ENCODE measurements around the gene SDE2.
A peak's percentile ranks its signal among the peaks of the same experiment; 100 is the strongest.
"Not testable (repeated sequence)": the region's sequence is repeated elsewhere in the genome, so short reads cannot be mapped to it uniquely, and the experiment has no call there.

Gene SDE2

DNA sequence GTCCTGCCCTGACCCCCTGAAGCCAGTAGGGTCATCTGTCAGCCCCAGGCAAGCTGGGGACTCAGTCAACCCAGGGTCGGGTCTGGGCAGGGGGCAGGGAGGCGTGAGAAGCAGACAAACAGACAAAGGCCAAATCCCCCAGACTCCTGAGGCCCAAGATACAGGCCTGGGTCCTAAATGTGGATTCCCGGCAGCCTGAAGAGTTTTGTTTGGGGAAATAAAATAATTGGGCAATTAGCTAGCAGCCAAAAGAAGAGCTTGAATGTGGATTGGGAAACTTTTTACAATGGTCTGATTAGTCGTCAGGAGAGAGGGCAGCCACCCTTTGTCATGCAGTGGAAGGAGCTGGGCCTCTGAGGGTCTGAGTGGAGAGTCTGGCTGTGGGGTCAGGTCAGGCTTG is 53.6 kb downstream of the SDE2 start:
- Mint-ChIP-seq H3K27ac (peak overlapping the region in 1 of 2 donors; percentile 66), H3K27me3 (peaks cover 7% of the 10 kb centered on the region), H3K4me1 (peaks cover 15% of the 10 kb centered on the region), H3K9me3 (no peaks in the 10 kb centered on the region), H3K4me3 (peak overlapping the region in 1 of 2 donors; percentile 29)
- DNase-seq (no peak), ATAC-seq (no peak)

DNA sequence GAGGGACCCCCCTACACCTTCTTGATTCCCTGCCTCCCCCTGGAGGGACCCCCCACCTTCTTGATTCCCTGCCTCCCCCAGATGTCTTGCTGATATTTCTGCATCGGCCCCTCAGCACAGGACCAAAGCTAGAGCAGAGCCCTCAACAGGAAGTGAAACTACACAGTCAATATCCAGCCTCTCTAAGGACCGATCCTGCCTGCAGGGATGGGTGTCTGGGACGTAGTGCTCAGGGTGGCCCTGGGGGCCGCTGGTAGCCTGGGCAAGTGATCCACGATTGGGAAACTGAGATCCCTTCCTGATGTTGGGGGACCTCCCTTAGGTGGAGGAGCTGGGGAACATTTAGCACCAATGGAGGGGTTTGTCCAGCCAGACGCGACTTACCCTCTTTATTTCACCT is 54.2 kb downstream of the SDE2 start:
- DNase-seq (no peak), ATAC-seq (peak; percentile 74)
- Mint-ChIP-seq H3K4me1 (peaks cover 15% of the 10 kb centered on the region), H3K4me3 (peak overlapping the region in 1 of 2 donors; percentile 63), H3K27ac (peak overlapping the region in 1 of 2 donors; percentile 95), H3K9me3 (no peaks in the 10 kb centered on the region), H3K27me3 (peaks cover 7% of the 10 kb centered on the region)

- H3K27ac Mint-ChIP-seq, result peak overlapping the region in 1 of 2 donors; percentile 95
- H3K9me3 Mint-ChIP-seq, result no peaks in the 10 kb centered on the region
- DNase-seq (no peak), ATAC-seq (no peak)
- H3K4me1 Mint-ChIP-seq, result peaks cover 15% of the 10 kb centered on the region
- H3K4me3 Mint-ChIP-seq, result peak overlapping the region in 1 of 2 donors; percentile 63
- peaks cover 7% of the 10 kb centered on the region for H3K27me3 Mint-ChIP-seq
Observed at GRCh38 chr1:225944387-225944786, 54.8 kb downstream of the SDE2 start.

DNA sequence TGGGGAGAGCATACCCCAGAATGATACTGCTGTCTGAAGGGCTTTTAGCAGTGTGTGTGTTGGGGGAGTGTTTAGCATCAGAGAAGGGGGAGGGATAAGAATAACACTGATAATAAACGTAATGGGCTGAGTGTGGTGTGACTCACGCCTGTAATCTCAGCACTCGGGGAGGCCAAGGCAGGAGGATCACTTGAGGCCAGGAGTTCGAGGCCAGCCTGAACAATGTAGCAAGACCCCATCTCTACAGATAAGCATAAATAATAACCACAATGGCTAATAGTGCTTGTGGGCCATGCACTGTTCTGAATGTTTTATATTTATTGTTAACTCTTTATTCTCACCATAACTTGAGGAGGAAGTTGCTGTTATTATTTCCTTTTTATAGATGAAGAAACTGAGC is 55.6 kb downstream of the SDE2 start:
- H3K27ac Mint-ChIP-seq, result no peak overlapping the region
- DNase-seq (no peak), ATAC-seq (no peak)
- no peaks in the 10 kb centered on the region for H3K9me3 Mint-ChIP-seq
- peaks cover 7% of the 10 kb centered on the region for H3K27me3 Mint-ChIP-seq
- H3K4me1 Mint-ChIP-seq, result peaks cover 15% of the 10 kb centered on the region
- H3K4me3 Mint-ChIP-seq, result no peak overlapping the region

DNA sequence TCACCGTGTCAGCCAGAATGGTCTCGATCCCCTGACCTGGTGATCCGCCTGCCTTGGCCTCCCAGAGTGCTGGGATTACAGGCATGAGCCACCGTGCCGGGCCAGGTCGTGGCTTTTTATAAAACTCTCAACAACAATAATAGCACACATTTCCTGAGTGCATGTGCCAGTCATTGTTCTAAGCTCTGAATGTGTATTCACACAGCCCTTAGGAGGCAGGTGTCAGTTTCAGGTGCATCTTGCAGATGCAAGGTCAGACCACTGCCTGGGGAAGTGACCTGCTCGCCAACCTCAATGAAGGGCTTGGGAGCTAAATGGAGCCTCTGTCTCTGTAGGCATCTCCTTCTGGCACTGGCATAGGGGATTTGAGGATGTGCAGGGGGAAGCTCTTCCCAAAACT is 56.6 kb downstream of the SDE2 start:
- H3K4me1 Mint-ChIP-seq, result peaks cover 15% of the 10 kb centered on the region
- no peaks in the 10 kb centered on the region for H3K9me3 Mint-ChIP-seq
- ATAC-seq, result no peak
- no peak overlapping the region for H3K27ac Mint-ChIP-seq
- peaks cover 7% of the 10 kb centered on the region for H3K27me3 Mint-ChIP-seq
- no peak overlapping the region for H3K4me3 Mint-ChIP-seq
- no peak for DNase-seq

GRCh38 chr1:225941942-225942222 is 57.3 kb downstream of the SDE2 start:
- no peaks in the 10 kb centered on the region for H3K9me3 Mint-ChIP-seq
- peaks cover 7% of the 10 kb centered on the region for H3K27me3 Mint-ChIP-seq
- DNase-seq, result no peak
- H3K4me1 Mint-ChIP-seq, result peaks cover 15% of the 10 kb centered on the region
- no peak overlapping the region for H3K4me3 Mint-ChIP-seq
- ATAC-seq, result no peak
- no peak overlapping the region for H3K27ac Mint-ChIP-seq

DNA sequence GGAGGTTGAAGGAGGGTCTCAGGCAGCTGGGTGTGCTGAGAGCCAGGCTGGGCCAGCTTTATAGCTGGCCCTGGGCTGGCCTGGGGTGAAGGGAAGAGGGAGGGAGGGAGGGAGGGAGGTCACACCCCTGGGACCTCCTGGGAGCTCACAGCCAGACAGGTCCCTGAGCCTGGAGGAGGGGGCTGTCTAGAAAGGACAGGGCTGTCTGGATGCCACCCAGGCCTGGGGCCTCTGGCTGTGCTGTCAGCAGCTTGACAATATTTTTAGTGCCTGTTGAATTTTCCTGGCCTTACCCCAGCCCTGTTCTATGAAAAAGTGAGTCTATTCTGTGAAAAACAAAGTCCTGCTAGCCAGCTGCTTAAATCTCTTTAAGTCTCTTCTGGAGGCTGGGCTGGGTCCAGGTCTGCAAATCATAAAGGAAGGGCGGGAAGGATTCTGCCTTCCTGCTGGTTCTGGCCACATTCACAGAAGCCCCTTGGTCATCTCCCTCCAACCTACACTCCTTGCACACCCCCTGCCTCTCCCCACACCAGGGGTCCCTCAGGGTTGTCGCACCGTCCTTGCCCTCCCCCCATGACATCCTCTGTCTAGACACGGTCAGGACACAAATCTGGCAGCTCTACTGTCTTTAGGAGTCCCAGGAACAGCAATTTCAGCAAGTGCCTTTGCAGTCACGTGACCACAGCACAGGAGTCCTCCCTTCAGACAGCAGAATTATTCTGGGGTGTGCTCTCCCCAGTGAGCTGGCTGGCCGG is 57.8 kb downstream of the SDE2 start, which contains the start of gene LEFTY2:
Gene LEFTY2, minus strand, starts transcription at position 34 of the 755 bp plus-strand sequence. CDS start 80 bp downstream, outside the sequence.
- H3K4me3 Mint-ChIP-seq, result no peak within 1 kb of the TSS
- no peaks in the 10 kb centered on the region for H3K9me3 Mint-ChIP-seq
- H3K4me1 Mint-ChIP-seq, result peaks cover 15% of the 10 kb centered on the region
- ATAC-seq, result no peak
- no peak for DNase-seq
- peaks cover 7% of the 10 kb centered on the region for H3K27me3 Mint-ChIP-seq
- no peak within 1 kb of the TSS for H3K27ac Mint-ChIP-seq

- Mint-ChIP-seq H3K9me3 (no peaks in the 10 kb centered on the region), H3K27me3 (peaks cover 7% of the 10 kb centered on the region), H3K4me3 (no peak overlapping the region), H3K27ac (no peak overlapping the region), H3K4me1 (peaks cover 14% of the 10 kb centered on the region)
- ATAC-seq (peak; percentile 41), DNase-seq (no peak)
Observed at GRCh38 chr1:225940385-225941151, 58.6 kb downstream of the SDE2 start.

DNA sequence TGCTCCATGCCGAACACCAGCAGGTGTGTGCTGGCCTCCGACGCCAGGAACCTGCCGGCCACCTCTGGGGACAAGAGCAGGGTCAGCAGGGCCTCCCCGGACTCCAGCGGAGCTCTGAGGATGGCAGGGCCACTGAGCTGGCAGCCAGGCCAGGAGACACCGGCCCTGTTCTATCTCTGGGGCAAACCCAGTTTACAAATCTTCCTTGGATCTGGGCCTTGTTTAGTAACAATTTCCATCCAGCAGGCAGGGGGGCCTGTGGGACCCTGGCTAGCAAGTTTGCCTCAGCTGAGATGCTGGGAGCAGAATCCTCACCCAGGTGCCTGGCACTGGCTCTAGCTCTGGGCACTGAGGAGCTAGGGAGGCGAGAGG is 59.2 kb downstream of the SDE2 start:
- H3K9me3 Mint-ChIP-seq, H3K4me1 Mint-ChIP-seq, H3K4me3 Mint-ChIP-seq, H3K27ac Mint-ChIP-seq, H3K27me3 Mint-ChIP-seq, DNase-seq, ATAC-seq: not testable (repeated sequence)

DNA sequence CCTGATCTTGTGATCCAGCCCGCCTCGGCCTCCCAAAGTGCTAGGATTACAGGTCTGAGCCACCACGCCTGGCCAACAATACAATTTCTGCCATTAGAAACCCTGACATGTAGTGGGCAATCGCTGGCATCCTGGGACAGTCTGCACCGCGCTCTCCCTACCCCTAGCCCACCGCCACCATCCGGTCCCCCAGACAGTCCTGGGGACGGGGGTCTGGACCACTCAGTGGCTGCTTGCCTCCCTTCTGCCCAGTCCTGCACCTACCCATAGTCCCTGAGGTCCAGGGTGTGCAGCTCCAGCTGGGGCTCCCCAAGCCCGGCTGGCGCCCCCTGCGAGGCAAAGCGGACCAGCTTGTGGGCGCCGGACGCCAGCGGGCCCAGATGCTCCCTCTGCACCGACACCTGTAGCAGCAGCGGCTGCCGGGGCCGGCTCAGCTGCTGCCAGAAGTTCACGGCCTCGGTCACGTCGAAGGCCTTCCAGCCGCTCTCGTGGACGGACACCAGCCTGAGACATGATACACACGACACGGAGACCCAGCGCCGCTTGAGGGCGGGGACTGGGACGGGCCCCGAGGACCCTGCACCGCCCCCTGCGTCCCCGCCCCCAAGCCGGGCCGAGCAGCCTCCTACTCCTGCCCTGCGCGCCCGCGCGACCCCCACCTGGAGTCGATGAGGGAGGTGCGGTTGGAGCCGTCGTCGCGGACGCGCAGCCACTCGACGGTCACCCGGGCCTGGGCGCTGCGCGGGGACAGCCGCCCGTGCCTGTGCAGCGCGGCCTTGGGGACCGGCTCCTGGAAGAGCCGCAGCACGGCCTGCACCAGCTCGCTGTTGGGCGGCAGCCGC is 59.8 kb downstream of the SDE2 start:
- not testable (repeated sequence) for H3K9me3 Mint-ChIP-seq, H3K4me1 Mint-ChIP-seq, H3K4me3 Mint-ChIP-seq, DNase-seq, H3K27ac Mint-ChIP-seq, H3K27me3 Mint-ChIP-seq
- peak; percentile 55 for ATAC-seq

GRCh38 chr1:225937048-225937968 is 61.8 kb downstream of the SDE2 start:
- no peaks in the 10 kb centered on the region for H3K4me1 Mint-ChIP-seq
- no peak overlapping the region for H3K4me3 Mint-ChIP-seq
- H3K27ac Mint-ChIP-seq, result no peak overlapping the region
- ATAC-seq, result no peak
- no peaks in the 10 kb centered on the region for H3K9me3 Mint-ChIP-seq
- peaks cover 7% of the 10 kb centered on the region for H3K27me3 Mint-ChIP-seq
- DNase-seq, result no peak

- H3K9me3 Mint-ChIP-seq, result no peaks in the 10 kb centered on the region
- H3K27ac Mint-ChIP-seq, result no peak overlapping the region
- no peaks in the 10 kb centered on the region for H3K4me1 Mint-ChIP-seq
- ATAC-seq (no peak), DNase-seq (no peak)
- H3K4me3 Mint-ChIP-seq, result no peak overlapping the region
- H3K27me3 Mint-ChIP-seq, result peaks cover 7% of the 10 kb centered on the region
Observed at GRCh38 chr1:225936523-225936922, 62.6 kb downstream of the SDE2 start.

DNA sequence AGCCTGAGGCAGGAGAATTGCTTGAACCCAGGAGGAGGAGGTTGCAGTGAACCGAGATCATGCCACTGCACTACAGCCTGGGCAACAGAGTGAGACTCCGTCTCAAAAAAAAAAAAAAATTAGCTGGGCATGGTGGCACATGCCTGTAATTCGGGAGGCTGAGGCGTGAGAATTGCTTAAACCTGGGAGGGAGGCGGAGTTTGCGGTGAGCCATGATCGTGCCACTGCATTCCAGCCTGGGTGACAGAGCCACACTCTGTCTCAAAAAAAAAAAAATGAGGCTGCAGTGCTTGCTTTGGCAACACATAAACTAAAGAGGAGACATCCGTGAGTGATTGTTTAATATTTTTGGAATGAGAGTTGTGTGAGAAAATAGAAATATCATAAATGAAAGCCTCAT is 63.1 kb downstream of the SDE2 start:
- H3K27ac Mint-ChIP-seq, H3K4me3 Mint-ChIP-seq, H3K4me1 Mint-ChIP-seq, H3K9me3 Mint-ChIP-seq, H3K27me3 Mint-ChIP-seq, ATAC-seq, DNase-seq: not testable (repeated sequence)

- no peak overlapping the region for H3K27ac Mint-ChIP-seq
- H3K9me3 Mint-ChIP-seq, result no peaks in the 10 kb centered on the region
Observed at GRCh38 chr1:225934711-225935110, 64.4 kb downstream of the SDE2 start.

DNA sequence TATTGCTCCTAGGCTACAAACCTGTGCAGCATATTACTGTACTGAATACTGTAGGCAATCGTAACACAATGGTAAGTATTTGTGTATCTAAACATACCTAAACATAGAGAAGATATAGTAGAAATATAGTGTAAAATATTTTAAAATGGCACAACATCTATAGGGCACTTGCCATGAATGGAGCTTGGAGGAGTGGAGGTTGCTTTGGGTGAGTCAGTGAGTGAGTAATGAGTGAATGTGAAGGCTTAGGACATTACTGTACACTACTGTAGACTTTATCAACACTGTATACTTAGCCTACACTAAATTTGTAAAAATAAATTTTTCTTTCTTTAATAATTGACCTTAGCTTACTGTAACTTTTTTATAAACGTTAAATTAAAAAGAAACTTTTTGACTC is 66.1 kb downstream of the SDE2 start:
- Mint-ChIP-seq H3K9me3 (no peaks in the 10 kb centered on the region), H3K27ac (no peak overlapping the region), H3K27me3 (no peaks in the 10 kb centered on the region), H3K4me3 (no peak overlapping the region), H3K4me1 (peaks cover 16% of the 10 kb centered on the region)
- ATAC-seq (no peak), DNase-seq (no peak)

More at GRCh38 chr1:225934711-225935110, 64.4 kb downstream of the SDE2 start:
- Mint-ChIP-seq H3K4me3 (no peak overlapping the region), H3K4me1 (no peaks in the 10 kb centered on the region), H3K27me3 (no peaks in the 10 kb centered on the region)
- DNase-seq (no peak), ATAC-seq (no peak)
